GM10847 (cell line): ENCODE measurements around the gene GMPPB.

ENCODE experiments used
- POLR2A ChIP-seq: IDR thresholded peaks from 2 replicates; pipeline ENCODE4 v1.6.1; 2011; ENCODE audit not compliant: insufficient read length; ENCODE audit errors: extremely low read depth

GMPPB gene

GRCh38 chr3:49738067-49738713 lies 14.4 kb upstream of the GMPPB start:
- no peak for TF ChIP-seq POLR2A

- no peak for TF ChIP-seq POLR2A
Observed at GRCh38 chr3:49734752-49735151, 11.0 kb upstream of the GMPPB start.

DNA sequence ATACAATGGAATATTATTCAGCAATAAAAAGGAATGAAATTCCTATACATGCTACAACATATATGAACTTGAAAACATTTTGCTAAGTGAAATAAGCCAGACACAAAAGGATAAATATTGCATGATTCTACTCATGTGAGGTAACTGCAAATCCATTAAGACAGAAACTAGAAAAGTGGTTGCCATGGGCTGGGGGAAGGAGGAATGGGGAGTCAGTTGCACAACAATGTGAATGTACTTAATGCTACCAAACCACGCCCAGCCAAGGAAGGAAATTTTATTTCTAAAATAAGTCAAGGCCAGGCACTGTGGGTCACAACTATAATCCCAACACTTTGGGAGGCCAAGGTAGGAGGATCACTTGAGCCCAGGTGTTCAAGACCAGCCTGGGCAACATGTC lies 9.8 kb upstream of the GMPPB start:
- no peak for TF ChIP-seq POLR2A

GRCh38 chr3:49732597-49732996 lies 8.8 kb upstream of the GMPPB start:
- no peak for TF ChIP-seq POLR2A

DNA sequence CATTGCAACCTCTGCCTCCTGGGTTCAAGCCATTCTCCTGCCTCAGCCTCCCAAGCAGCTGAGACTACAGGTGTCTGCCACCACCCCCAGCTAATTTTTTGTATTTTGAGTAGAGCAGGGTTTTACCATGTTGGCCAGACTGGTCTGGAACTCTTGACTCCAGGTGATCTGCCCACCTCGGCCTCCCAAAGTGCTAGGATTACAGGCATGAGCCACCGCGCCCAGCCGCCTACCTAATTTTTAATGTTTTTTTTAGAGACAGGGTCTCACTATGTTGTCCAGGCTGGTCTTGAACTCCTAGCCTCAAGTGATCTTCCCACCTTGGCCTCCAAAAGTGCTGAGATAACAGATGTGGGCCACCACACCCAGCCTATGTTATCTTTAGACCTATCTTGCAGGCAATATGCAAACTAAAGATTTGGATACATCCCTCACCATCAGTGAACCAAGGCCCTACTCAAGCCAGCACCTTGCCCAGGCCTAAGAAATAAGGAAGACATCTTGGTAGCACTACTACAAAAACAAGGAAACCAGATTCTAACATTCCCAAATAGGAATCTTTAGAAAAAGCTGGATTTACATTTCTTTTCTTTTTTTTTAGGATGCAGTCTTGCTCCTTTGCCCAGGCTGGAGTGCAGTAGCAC lies 6.3 kb upstream of the GMPPB start:
- no peak for TF ChIP-seq POLR2A

- no peak for TF ChIP-seq POLR2A
Observed at GRCh38 chr3:49727924-49728361, 4.2 kb upstream of the GMPPB start.

DNA sequence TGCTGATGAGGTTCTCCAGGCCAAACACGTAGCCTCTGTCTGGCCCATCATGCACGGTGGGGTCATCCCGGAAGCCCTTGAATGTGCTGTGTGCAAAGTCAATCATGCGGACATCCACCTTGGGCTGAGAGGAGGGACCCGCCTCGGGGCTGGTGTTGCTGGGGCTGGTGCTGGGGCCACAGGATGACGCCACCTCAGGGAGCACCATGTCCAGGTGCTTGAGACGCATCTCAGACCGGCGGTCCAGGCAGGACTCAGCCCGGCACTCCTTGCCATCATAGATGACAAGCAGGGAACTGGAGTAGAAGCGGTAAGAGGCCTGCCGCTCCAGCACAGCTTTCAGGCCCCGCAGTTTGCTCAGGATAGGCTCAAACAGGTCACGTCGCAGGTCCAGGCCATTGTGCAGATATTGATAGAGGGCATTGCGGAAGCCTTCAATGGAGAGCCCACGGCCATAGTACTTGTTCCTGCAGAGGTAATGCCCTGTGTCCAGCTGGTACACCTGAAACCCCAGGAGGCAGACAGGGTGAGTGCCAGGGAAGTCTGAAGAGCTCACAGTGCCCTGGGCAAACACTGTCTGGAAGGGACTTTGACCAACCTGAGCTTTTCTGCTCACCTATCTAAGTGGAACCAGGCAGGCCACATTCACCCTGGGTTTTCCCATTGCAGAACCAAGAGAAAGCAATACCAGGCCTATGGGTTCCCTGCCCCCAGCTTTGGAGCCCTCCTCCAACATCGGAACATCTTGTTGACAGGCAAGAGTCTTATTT lies 3.6 kb upstream of the GMPPB start:
- TF ChIP-seq POLR2A: no peak

DNA sequence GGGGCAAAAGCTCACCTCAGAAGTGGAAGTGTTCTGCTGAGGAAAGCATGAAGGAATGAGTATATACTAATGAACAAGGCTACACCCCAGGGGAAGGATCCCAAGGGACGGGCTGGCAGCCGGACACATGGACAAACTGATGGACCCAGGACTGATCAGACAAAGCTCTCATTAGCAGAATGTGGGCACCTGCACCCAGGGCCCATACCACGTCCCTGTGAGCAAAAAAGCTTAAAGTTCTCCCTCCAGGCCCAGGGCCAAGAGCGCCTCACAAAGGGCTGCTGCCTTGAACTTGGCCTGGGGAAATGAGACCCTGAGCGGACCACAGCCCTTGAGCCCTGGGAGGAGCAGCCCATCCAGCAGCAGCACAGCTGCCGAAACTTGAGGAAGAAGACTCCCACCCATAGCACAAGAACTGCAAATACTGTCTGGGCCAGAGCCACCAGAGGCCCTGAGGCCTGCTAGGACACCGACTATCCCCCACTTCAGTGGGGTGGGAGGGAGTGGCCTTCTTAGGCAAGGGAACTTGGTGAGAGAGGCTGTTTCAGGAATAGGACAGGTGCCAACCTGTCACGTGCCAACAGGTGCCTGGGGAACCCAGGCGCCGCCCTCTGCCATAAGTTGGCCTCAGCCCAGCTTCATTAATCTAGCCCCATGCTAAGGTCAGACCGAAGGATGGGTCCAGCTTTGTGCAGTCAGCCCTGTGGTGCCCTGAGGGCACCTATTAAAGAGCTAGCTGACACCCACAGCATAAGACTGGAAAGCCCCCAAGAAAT lies 2.3 kb upstream of the GMPPB start:
- TF ChIP-seq POLR2A: no peak

GRCh38 chr3:49724586-49724985 lies 835 bp upstream of the GMPPB start:
- no peak for TF ChIP-seq POLR2A

GRCh38 chr3:49723296-49723627 lies 489 bp downstream of the GMPPB start:
- TF ChIP-seq POLR2A: no peak

DNA sequence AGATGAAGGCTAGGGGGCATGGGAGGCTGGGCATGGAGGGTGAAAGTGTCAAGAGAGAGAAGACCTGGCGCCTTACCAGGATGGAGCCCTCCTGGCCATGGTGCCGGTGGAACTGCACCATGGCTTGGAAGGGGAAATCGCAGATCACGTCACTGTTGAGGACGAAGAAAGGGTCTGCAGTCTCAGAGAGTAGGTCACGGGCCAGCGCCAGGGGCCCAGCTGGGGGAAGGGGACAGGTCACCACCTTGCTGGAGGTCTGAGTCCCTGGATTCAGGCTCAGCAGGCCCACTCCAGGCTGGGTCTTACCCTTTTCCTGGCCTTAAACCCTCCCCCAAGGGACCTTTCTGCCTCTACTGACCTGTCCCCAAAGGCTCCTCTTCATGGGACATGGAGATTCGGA lies 855 bp downstream of the GMPPB start:
- no peak for TF ChIP-seq POLR2A

GRCh38 chr3:49721896-49722781 lies 1.6 kb downstream of the GMPPB start:
- no peak for TF ChIP-seq POLR2A

- TF ChIP-seq POLR2A: no peak
Observed at GRCh38 chr3:49721596-49721895, 2.2 kb downstream of the GMPPB start.

GRCh38 chr3:49720855-49721595 lies 2.7 kb downstream of the GMPPB start:
- TF ChIP-seq POLR2A: no peak
